K562 (cell line): ENCODE data around the gene CPNE6. TPM values are rescaled to one million over a fixed set of nuclear protein-coding genes. Genes with fewer than 3 reads are reported as not detected.

Experiments
- ATAC-seq: fragments of 200-7000 bp; cut with Tn5 transposase; 3 replicates; pipeline ENCODE4 v1.9.1; 2020; ENCODE audit warnings: moderate library complexity
- BruUV-seq: library from RNA; stranded (reverse); fragments of 400-500 nt; replicated peaks from 2 replicates; lab custom pipeline; 2021; lab: Mats Ljungman, UMichigan
- CTCF ChIA-PET: fragments of 300-600 bp; formaldehyde crosslinking; extraction: SDS; loops from one replicate; lab custom pipeline; 2021; ENCODE audit warnings: low intra/inter-chr PET ratio; lab: Yijun Ruan, JAX
- POLR2A ChIA-PET: fragments of 300-600, 350-650 bp; sonication (Branson Sonifier 250); formaldehyde crosslinking; extraction: SDS; loops from one replicate; lab custom pipeline; 2021; ENCODE audit warnings: antibody characterized with exemption, inconsistent platforms; lab: Yijun Ruan, JAX
- DNase-seq, 4 experiments: peaks; one replicate each; pipeline versions ENCODE4 v3.0.0 to v3.0.0-alpha.2; 2011 to 2018; ENCODE audit warnings: low spot score in 3 of 4, mixed read lengths in 3 of 4; ENCODE audit errors: extremely low read depth in 1 of 4
- FAIRE-seq: peaks from 2 replicates; lab custom pipeline; 2011; peaks lifted over from hg19 to GRCh38; lab: Jason Lieb, UNC
- H2AFZ ChIP-seq: 2 replicates; pipeline ENCODE4 v1.6.0; 2011; ENCODE audit warnings: low read depth, low read length, control low read depth, inconsistent platforms
- H3K27ac ChIP-seq: fragments of 200-600 bp; 3 replicates; pipeline ENCODE4 v1.8.0; 2011; ENCODE audit warnings: low read depth, mild to moderate bottlenecking, control low read depth, inconsistent platforms, low read length, moderate library complexity, mixed read lengths; ENCODE audit errors: extremely low read depth
- H3K27me3 ChIP-seq, 2 experiments: fragments of 300-600 bp in 1 of 2; 2 replicates in 1 of 2; 3 replicates in 1 of 2; pipeline versions ENCODE4 v1.6.0 to v1.8.0; 2011; ENCODE audit warnings: inconsistent platforms in 2 of 2, low read length in 2 of 2, mild to moderate bottlenecking in 1 of 2, mixed read lengths in 1 of 2, moderate library complexity in 1 of 2; ENCODE audit not compliant: control insufficient read depth in 2 of 2, insufficient read depth in 2 of 2
- H3K36me3 ChIP-seq: fragments of 300-600 bp; 3 replicates; pipeline ENCODE4 v1.8.0; 2011; ENCODE audit warnings: mild to moderate bottlenecking, low read length, inconsistent platforms; ENCODE audit not compliant: control insufficient read depth, insufficient read depth
- H3K4me1 ChIP-seq, 2 experiments: fragments of 200-600 bp in 1 of 2; replicated peaks in 1 of 2; 2 replicates in 1 of 2; 3 replicates in 1 of 2; pipeline versions ENCODE4 v1.5.1 to v1.8.0; 2011; ENCODE audit warnings: inconsistent platforms in 2 of 2, low read length in 2 of 2, mild to moderate bottlenecking in 1 of 2, mixed read lengths in 1 of 2, moderate library complexity in 1 of 2; ENCODE audit not compliant: control insufficient read depth in 2 of 2, insufficient read depth in 2 of 2
- H3K4me2 ChIP-seq: 2 replicates; pipeline ENCODE4 v1.6.1; 2011; ENCODE audit warnings: low read length, control low read depth, inconsistent platforms, mixed read lengths; ENCODE audit not compliant: insufficient read depth
- H3K4me3 ChIP-seq: fragments of 200-600 bp; sonication (generic), shearing (Covaris generic); 2 replicates; pipeline ENCODE4 v1.5.1; 2016; ENCODE audit warnings: control low read depth, inconsistent platforms
- H3K79me2 ChIP-seq: fragments of 200-600 bp; 3 replicates; pipeline ENCODE4 v1.8.0; 2011; ENCODE audit warnings: low read length, inconsistent platforms; ENCODE audit not compliant: control insufficient read depth, insufficient read depth
- H3K9ac ChIP-seq, 2 experiments: 2 replicates each; pipeline versions ENCODE4 v1.6.0 to v1.6.1; 2011; ENCODE audit warnings: low read depth in 2 of 2, low read length in 2 of 2, control low read depth in 1 of 2, inconsistent platforms in 1 of 2, mild to moderate bottlenecking in 1 of 2, mixed read lengths in 1 of 2; ENCODE audit not compliant: insufficient read depth in 1 of 2
- H3K9me1 ChIP-seq: one replicate; pipeline ENCODE4 v1.6.0; 2011; ENCODE audit warnings: inconsistent platforms, mild to moderate bottlenecking, low read length, moderate library complexity; ENCODE audit not compliant: control insufficient read depth, insufficient read depth
- H3K9me3 ChIP-seq: replicated peaks from 2 replicates; pipeline ENCODE4 v1.5.1; 2011; ENCODE audit warnings: low read depth, low read length, inconsistent platforms; ENCODE audit not compliant: control insufficient read depth, insufficient read depth
- H4K20me1 ChIP-seq: replicated peaks from 2 replicates; pipeline ENCODE4 v1.6.1; 2011; ENCODE audit warnings: low read length, inconsistent platforms, mixed read lengths; ENCODE audit not compliant: control insufficient read depth, insufficient read depth
- CCAR2 ChIP-seq: fragments of 200-400 bp; formaldehyde crosslinking; IDR thresholded peaks from 2 replicates; pipeline ENCODE4 v1.6.1; 2017; ENCODE audit warnings: mild to moderate bottlenecking, low read depth, low read length
- DACH1 ChIP-seq: fragments of 450-650 bp; IDR thresholded peaks from 2 replicates; pipeline ENCODE4 v1.6.1; 2018; ENCODE audit not compliant: partially characterized antibody
- ETS2 ChIP-seq: IDR thresholded peaks from 2 replicates; pipeline ENCODE4 v1.6.1; 2016; ENCODE audit warnings: borderline replicate concordance, missing genetic modification characterization, mild to moderate bottlenecking, moderate library complexity, missing compliant biosample characterization; ENCODE audit not compliant: poor library complexity, severe bottlenecking
- GATAD2A ChIP-seq: fragments of 450-650 bp; IDR thresholded peaks from 2 replicates; pipeline ENCODE4 v1.6.1; 2017
- HCFC1 ChIP-seq: IDR thresholded peaks from 2 replicates; pipeline ENCODE4 v1.6.1; 2012; ENCODE audit warnings: low read depth, low read length, improper control_type of control experiment
- SREBF2 ChIP-seq: sonication (generic); formaldehyde crosslinking; IDR thresholded peaks from 2 replicates; pipeline ENCODE4 v1.4.0; 2020; ENCODE audit warnings: mild to moderate bottlenecking, missing genetic modification reagents
- ZBTB17 ChIP-seq: fragments of 450-650 bp; formaldehyde crosslinking; IDR thresholded peaks from 2 replicates; pipeline ENCODE4 v1.4.0; 2020; ENCODE audit warnings: mild to moderate bottlenecking
- ZKSCAN8 ChIP-seq: fragments of 200-800 bp; sonication (Bioruptor generic); IDR thresholded peaks from 2 replicates; pipeline ENCODE4 v1.6.1; 2016; ENCODE audit warnings: missing genetic modification characterization, missing compliant biosample characterization
- ZNF449 ChIP-seq: fragments of 250-450 bp; sonication (Bioruptor Pico); IDR thresholded peaks from 2 replicates; pipeline ENCODE4 v1.8.0; 2022; ENCODE audit warnings: moderate library complexity, mild to moderate bottlenecking, inconsistent platforms
- ZNF507 ChIP-seq: conservative IDR thresholded peaks from 2 replicates; pipeline ENCODE4 v1.6.1; 2017; ENCODE audit warnings: missing genetic modification characterization, missing compliant biosample characterization
- WGBS: fragments of 100-300 bp; shearing (Covaris generic); methylation state at CpG from one replicate; pipeline ENCODE4 v1.1.6; 2016; ENCODE audit warnings: low coverage, mixed read lengths; ENCODE audit not compliant: insufficient coverage; ENCODE audit errors: missing lambda C conversion rate; 5-methylcytosine and 5-hydroxymethylcytosine counted together
- in situ Hi-C: fragments of 300-500 bp; cut with MboI; formaldehyde crosslinking; loops from 4 replicates; pipeline ENCODE4 v1.15.0; 2018; ENCODE audit warnings: inconsistent platforms, mixed read lengths
- intact Hi-C: fragments of 100-400 bp; cut with micrococcal nuclease; formaldehyde crosslinking; loops from 2 replicates; pipeline ENCODE4 v1.14.2; 2022
- polyA plus RNA-seq, 8 experiments: library from polyadenylated mRNA; depleted of rRNA in 4 of 8; stranded (reverse) in 5 of 8; unstranded in 3 of 8; fragments of >200 nt; fragmentation: Nextera tagmentation in 2 of 8; fragmentation: Illumina TruSeq in 1 of 8; extraction: Ambion mirVana in 2 of 8; extraction: Trizol in 1 of 8; gene quantifications; 2 replicates each; pipeline versions ENCODE4 v1.2.1 to v1.2.3, GENCODE V29; 2011 to 2014; ENCODE audit warnings: inconsistent platforms in 1 of 8, missing spikeins in 1 of 8
- total RNA-seq, 7 experiments: library from RNA; depleted of rRNA in 6 of 7; stranded (reverse); fragments of >200 nt in 6 of 7; fragmentation: Illumina TruSeq in 2 of 7; extraction: Trizol in 2 of 7; gene quantifications; 2 replicates each; pipeline versions ENCODE4 v1.2.1 to v1.2.3, GENCODE V29; 2011 to 2021; ENCODE audit warnings: low replicate concordance in 1 of 7
- TF ChIP-seq, protein P1 (sequence below): sonication (generic); formaldehyde crosslinking; IDR thresholded peaks from 2 replicates; pipeline ENCODE4 v1.8.0; 2022; ENCODE audit warnings: mild to moderate bottlenecking, missing genetic modification reagents
- TF ChIP-seq, protein P2 (sequence below), 2 experiments: IDR thresholded peaks; 2 replicates each; pipeline ENCODE4 v1.6.1; 2012; ENCODE audit warnings: improper control_type of control experiment in 2 of 2, low read depth in 2 of 2, low read length in 2 of 2, borderline replicate concordance in 1 of 2

The CPNE6 gene
- total and polyA plus RNA-seq, 9 of the 15 experiments (the other 6 are each of a cell fraction or from before 2014, with no cell fraction given): not detected

DNA sequence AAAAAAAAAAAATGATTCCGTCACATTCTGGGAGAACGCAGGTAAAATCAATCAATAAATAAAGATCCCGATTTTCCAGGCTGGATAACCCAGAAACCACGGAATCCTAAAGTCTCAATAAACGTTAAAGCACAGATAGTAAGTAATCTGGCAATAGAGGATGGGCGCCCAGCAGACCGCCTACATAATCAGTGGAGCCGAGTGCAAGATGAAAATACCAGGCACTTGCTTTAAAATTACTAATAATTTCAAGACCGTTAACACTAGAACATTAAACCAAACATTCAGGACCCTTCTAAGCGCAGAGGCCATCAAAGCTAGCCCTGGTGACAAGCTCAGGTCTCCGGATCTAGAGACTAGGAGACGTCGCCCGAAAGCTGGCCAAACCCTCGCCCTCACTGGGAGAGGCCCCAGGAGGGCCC, 42.0 kb downstream of the CPNE6 start:
- Histone ChIP-seq H3K27me3 (no peaks in the 10 kb centered on the region), H4K20me1 (no peaks in the 10 kb centered on the region), H3K4me1 (peaks cover 10 to 13% of the 10 kb centered on the region in 2 experiments; a peak in 4 of 5 replicates), H3K4me2 (peak overlapping the region; percentile 94), H3K36me3 (peaks cover 22% of the 10 kb centered on the region; the same call in 2 of the 3 replicates)
- 8% methylated on average over 14 of the region's 15 CpGs for WGBS
- CTCF ChIA-PET: no interaction called here
- ATAC-seq (peak; percentile 8), FAIRE-seq (no peak)
- intact Hi-C loops (no loop called here), in situ Hi-C loops (no loop called here)
- no peak for TF ChIP-seq CCAR2
- no peak for TF ChIP-seq ZBTB17 (CRISPR knock-in tag)
- no peak for TF ChIP-seq ETS2 (tag)
- no peak for TF ChIP-seq GATAD2A
- TF ChIP-seq HCFC1: no peak
- TF ChIP-seq ZNF449 (CRISPR knock-in tag): no peak
- no peak for TF ChIP-seq DACH1
- TF ChIP-seq SREBF2: no peak
- no peak for TF ChIP-seq ZKSCAN8 (CRISPR knock-in tag)
- TF ChIP-seq, protein P1, sequence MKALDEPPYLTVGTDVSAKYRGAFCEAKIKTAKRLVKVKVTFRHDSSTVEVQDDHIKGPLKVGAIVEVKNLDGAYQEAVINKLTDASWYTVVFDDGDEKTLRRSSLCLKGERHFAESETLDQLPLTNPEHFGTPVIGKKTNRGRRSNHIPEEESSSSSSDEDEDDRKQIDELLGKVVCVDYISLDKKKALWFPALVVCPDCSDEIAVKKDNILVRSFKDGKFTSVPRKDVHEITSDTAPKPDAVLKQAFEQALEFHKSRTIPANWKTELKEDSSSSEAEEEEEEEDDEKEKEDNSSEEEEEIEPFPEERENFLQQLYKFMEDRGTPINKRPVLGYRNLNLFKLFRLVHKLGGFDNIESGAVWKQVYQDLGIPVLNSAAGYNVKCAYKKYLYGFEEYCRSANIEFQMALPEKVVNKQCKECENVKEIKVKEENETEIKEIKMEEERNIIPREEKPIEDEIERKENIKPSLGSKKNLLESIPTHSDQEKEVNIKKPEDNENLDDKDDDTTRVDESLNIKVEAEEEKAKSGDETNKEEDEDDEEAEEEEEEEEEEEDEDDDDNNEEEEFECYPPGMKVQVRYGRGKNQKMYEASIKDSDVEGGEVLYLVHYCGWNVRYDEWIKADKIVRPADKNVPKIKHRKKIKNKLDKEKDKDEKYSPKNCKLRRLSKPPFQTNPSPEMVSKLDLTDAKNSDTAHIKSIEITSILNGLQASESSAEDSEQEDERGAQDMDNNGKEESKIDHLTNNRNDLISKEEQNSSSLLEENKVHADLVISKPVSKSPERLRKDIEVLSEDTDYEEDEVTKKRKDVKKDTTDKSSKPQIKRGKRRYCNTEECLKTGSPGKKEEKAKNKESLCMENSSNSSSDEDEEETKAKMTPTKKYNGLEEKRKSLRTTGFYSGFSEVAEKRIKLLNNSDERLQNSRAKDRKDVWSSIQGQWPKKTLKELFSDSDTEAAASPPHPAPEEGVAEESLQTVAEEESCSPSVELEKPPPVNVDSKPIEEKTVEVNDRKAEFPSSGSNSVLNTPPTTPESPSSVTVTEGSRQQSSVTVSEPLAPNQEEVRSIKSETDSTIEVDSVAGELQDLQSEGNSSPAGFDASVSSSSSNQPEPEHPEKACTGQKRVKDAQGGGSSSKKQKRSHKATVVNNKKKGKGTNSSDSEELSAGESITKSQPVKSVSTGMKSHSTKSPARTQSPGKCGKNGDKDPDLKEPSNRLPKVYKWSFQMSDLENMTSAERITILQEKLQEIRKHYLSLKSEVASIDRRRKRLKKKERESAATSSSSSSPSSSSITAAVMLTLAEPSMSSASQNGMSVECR (CRISPR knock-in tag): no peak
- TF ChIP-seq, protein P2, sequence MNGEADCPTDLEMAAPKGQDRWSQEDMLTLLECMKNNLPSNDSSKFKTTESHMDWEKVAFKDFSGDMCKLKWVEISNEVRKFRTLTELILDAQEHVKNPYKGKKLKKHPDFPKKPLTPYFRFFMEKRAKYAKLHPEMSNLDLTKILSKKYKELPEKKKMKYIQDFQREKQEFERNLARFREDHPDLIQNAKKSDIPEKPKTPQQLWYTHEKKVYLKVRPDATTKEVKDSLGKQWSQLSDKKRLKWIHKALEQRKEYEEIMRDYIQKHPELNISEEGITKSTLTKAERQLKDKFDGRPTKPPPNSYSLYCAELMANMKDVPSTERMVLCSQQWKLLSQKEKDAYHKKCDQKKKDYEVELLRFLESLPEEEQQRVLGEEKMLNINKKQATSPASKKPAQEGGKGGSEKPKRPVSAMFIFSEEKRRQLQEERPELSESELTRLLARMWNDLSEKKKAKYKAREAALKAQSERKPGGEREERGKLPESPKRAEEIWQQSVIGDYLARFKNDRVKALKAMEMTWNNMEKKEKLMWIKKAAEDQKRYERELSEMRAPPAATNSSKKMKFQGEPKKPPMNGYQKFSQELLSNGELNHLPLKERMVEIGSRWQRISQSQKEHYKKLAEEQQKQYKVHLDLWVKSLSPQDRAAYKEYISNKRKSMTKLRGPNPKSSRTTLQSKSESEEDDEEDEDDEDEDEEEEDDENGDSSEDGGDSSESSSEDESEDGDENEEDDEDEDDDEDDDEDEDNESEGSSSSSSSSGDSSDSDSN (IDR thresholded peaks at IDR 0.05; ENCODE audit: borderline replicate concordance in 1 of 2, low read depth in 2 of 2, low read length in 2 of 2): no peak
- no peak for TF ChIP-seq ZNF507
- TF ChIP-seq, all 486 proteins: peak for 0
- H2AFZ ChIP-seq: peak overlapping the region; percentile 87
- POLR2A ChIA-PET: interaction anchor here (0.7 to 5.0 kb wide), 11 partner anchors 8 to 194 kb away, joined by 3 to 38 read pairs (median 5); partner anchors contain the start of genes CHMP4A, EMC9, PCK2 and PSME1
- peak overlapping the region; percentile 51 for H3K4me3 ChIP-seq
- peak overlapping the region; percentile 89 to 97 for H3K9ac ChIP-seq
- no peak for DNase-seq
- BruUV-seq: TSS peak; percentile 91
- H3K27ac ChIP-seq: peak overlapping the region; percentile 95
- H3K9me3 ChIP-seq: no peaks in the 10 kb centered on the region
- peaks cover 18% of the 10 kb centered on the region for H3K79me2 ChIP-seq
- H3K9me1 ChIP-seq: no peaks in the 10 kb centered on the region
